ENCODE measurements around the gene PGGHG.

The PGGHG gene

GRCh38 chr11:269146-269890 lies 19.6 kb upstream of the PGGHG start:
- DNase-seq (ENCODE audit: low read depth), result peak; percentile 15

- no peak for DNase-seq (ENCODE audit: low read depth)
Measured at GRCh38 chr11:270451-271318, 18.2 kb upstream of the PGGHG start.

GRCh38 chr11:271319-271715 lies 17.6 kb upstream of the PGGHG start:
- no peak for DNase-seq (ENCODE audit: low read depth)

- no peak for DNase-seq (ENCODE audit: low read depth)
Measured at GRCh38 chr11:272195-272930, 16.6 kb upstream of the PGGHG start.

GRCh38 chr11:272931-273198 lies 16.1 kb upstream of the PGGHG start:
- no peak for DNase-seq (ENCODE audit: low read depth)

- no peak for DNase-seq (ENCODE audit: low read depth)
Measured at GRCh38 chr11:276219-276618, 12.7 kb upstream of the PGGHG start.

- DNase-seq (ENCODE audit: low read depth), result no peak
Measured at GRCh38 chr11:278001-278951, 10.7 kb upstream of the PGGHG start, which contains the start of gene NLRP6. NLRP6 (plus strand) TSS chr11:278407; CDS start chr11:278570, 163 bp downstream.

GRCh38 chr11:279040-279965 lies 9.6 kb upstream of the PGGHG start:
- no peak for DNase-seq (ENCODE audit: low read depth)

- no peak for DNase-seq (ENCODE audit: low read depth)
Measured at GRCh38 chr11:279966-280705, 8.8 kb upstream of the PGGHG start.

GRCh38 chr11:280706-281485 lies 8.0 kb upstream of the PGGHG start:
- DNase-seq (ENCODE audit: low read depth), result no peak

- DNase-seq (ENCODE audit: low read depth), result no peak
Measured at GRCh38 chr11:281486-282161, 7.3 kb upstream of the PGGHG start.

GRCh38 chr11:282171-282570 lies 6.8 kb upstream of the PGGHG start:
- no peak for DNase-seq (ENCODE audit: low read depth)

- DNase-seq (ENCODE audit: low read depth), result no peak
Measured at GRCh38 chr11:282630-283360, 6.1 kb upstream of the PGGHG start.

- DNase-seq (ENCODE audit: low read depth), result no peak
Measured at GRCh38 chr11:283405-284104, 5.4 kb upstream of the PGGHG start.

GRCh38 chr11:284105-285020 lies 4.6 kb upstream of the PGGHG start:
- no peak for DNase-seq (ENCODE audit: low read depth)
